ENCODE measurements around the gene GSK3B.

Gene GSK3B

DNA sequence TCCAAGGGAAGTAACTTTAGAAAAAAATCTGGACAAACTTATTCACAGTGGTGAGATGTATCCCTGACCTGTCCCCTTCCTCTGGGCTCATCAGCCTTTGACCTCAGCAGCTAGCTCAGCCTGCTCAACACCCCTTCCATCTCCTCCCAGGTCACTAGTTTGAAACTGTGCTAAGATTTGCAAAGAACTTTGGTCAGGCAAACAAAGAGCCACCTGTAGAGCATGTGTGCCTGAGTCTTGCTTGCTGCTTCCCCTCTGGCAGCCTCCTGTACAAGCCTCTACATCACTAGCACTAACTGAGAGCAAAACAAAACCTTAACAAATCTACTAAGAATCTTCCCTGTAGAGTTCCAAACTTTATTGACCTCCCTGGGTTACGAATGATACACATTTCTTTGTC, 268.4 kb downstream of the GSK3B start:
- DNase-seq (ENCODE audit: low spot score), result no peak
- no peak overlapping the region for H3K4me3 ChIP-seq
- no peak overlapping the region for H3K27ac ChIP-seq
- no peak for TF ChIP-seq CTCF (IDR thresholded peaks at IDR 0.05)

DNA sequence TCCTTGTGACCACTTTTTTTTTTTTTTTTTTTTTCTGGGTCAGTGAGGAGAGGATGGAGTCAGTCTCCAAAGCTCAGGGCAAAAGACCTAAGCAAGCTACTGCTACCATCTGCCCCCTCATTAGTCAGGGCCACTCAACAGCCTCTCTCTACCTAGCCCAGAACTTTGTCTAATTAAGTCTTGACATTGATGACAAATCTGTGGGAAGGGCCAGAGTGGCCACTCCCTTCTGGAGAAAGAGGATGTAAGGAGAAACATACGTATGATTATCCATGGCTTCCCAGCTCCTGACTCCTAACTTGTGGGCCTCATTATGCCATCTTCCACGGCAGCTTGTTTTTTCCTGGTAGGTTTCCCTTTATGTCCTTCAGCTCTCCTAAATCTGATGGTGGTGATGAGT, 274.4 kb downstream of the GSK3B start:
- no peak for TF ChIP-seq CTCF (IDR thresholded peaks at IDR 0.05)
- no peak for DNase-seq (ENCODE audit: low spot score)
- Histone ChIP-seq H3K27ac (no peak overlapping the region), H3K4me3 (no peak overlapping the region)

DNA sequence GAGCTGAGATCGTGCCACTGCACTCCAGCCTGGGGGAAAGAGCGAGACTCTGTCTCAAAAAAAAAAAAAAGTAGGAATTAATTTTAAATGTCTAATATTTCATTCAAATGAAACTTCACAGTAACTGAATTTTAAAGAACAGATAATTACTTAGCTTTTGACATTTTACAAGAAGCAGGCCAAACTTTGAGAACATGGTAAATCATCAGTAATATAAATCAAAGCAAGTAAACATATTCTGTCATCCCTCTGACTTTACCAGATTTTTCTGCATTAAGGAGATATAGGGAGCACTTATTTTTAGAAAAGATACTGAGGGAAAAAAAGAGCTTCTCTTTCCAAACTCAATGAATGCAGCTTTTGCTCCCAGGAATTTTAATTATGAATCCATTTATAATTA, 275.3 kb downstream of the GSK3B start:
- no peak for DNase-seq (ENCODE audit: low spot score)
- H3K4me3 ChIP-seq, result no peak overlapping the region
- H3K27ac ChIP-seq, result no peak overlapping the region
- TF ChIP-seq CTCF (IDR thresholded peaks at IDR 0.05), result no peak

- Histone ChIP-seq H3K4me3 (no peak overlapping the region), H3K27ac (no peak overlapping the region)
- no peak for DNase-seq (ENCODE audit: low spot score)
- TF ChIP-seq CTCF (IDR thresholded peaks at IDR 0.05), result no peak
Measured at GRCh38 chr3:119817583-119818363, 276.5 kb downstream of the GSK3B start.

DNA sequence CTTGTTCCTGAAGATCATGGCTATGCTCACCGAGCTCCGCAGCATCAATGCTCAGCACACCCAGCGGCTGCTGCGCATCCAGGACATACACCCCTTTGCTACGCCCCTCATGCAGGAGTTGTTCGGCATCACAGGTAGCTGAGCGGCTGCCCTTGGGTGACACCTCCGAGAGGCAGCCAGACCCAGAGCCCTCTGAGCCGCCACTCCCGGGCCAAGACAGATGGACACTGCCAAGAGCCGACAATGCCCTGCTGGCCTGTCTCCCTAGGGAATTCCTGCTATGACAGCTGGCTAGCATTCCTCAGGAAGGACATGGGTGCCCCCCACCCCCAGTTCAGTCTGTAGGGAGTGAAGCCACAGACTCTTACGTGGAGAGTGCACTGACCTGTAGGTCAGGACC, 277.2 kb downstream of the GSK3B start:
- Histone ChIP-seq H3K27ac (no peak overlapping the region), H3K4me3 (no peak overlapping the region)
- DNase-seq (ENCODE audit: low spot score), result no peak
- TF ChIP-seq CTCF (IDR thresholded peaks at IDR 0.05), result no peak

- DNase-seq (ENCODE audit: low spot score), result no peak
- H3K4me3 ChIP-seq, result no peak overlapping the region
- no peak overlapping the region for H3K27ac ChIP-seq
- no peak for TF ChIP-seq CTCF (IDR thresholded peaks at IDR 0.05)
Measured at GRCh38 chr3:119815716-119816115, 278.5 kb downstream of the GSK3B start.

DNA sequence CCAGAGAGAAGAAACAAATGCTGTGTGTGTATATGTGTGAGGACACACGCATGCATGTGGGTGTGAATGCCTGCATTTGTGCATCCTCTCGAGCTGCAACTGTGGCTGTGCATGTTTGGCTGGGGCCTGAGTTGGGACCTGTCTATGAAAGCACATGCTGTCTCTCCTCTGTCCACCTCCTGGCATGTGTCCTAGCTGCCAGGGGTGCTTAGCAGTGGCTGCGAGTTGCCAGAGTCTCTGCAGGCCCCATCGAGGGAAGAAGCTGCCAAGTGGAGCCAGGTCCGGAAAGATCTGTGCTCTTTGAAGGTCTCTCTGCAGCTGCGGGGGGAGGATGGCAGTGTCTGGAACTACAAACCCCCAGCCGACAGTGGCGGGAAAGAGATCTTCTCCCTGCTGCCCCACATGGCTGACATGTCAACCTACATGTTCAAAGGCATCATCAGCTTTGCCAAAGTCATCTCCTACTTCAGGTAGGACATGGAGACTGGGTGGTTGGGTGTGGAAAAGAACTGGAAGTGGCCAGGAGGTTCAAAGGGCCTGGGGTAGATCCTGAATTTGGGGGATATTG, 281.7 kb downstream of the GSK3B start:
- no peak for DNase-seq (ENCODE audit: low spot score)
- TF ChIP-seq CTCF (IDR thresholded peaks at IDR 0.05), result no peak
- Histone ChIP-seq H3K4me3 (no peak overlapping the region), H3K27ac (no peak overlapping the region)

Data from coronary artery (tissue), 2 donors.